T-helper 9 cell (primary cell): ENCODE measurements around the gene SLC2A1.

Source experiments
- DNase-seq: peaks from one replicate; pipeline ENCODE4 v3.0.0-alpha.2; 2020
- total RNA-seq, 2 donors: gene quantifications; one replicate each; lab custom pipeline; 2026; lab: John Stamatoyannopoulos, UW

Gene SLC2A1
- 100.0 to 105 reads per million in 2 donors for total RNA-seq

DNA sequence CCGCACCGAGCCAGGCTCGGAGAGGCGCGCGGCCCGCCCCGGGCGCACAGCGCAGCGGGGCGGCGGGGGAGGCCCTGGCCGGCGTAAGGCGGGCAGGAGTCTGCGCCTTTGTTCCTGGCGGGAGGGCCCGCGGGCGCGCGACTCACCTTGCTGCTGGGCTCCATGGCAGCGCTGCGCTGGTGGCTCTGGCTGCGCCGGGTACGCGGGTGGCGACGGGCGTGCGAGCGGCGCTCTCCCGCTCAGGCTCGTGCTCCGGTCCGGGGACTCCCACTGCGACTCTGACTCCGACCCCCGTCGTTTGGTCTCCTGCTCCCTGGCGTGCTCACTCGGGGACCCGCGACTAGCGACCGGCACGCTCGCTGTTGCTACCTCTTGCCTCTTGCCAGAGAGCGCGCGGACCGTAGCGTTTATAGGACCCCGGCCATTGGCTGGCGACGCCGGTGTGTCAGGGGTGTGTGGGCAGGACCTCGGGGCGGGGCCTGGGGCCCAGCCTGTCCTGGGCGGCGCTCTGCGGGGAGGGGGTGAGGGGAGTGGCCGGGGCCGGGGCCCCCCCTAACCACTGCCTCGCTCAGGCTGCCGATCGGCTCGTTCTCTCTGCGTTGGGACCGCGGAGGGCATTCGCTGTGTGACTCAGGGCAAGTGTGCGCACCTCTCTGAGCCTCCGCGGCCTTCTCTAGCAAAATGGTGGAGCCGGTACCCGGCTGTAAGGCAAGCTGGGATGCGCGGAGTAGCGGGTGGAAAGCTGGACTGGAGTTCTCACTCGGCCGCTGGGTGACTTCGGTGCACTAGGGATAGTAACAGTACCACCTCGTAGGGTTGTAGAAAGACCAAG is at the start of gene SLC2A1:
Gene SLC2A1 (minus strand): TSS at position 381 of the 832 bp plus-strand sequence. CDS start 217 bp downstream, at position 164.
- peak; percentile 91 for DNase-seq

DNA sequence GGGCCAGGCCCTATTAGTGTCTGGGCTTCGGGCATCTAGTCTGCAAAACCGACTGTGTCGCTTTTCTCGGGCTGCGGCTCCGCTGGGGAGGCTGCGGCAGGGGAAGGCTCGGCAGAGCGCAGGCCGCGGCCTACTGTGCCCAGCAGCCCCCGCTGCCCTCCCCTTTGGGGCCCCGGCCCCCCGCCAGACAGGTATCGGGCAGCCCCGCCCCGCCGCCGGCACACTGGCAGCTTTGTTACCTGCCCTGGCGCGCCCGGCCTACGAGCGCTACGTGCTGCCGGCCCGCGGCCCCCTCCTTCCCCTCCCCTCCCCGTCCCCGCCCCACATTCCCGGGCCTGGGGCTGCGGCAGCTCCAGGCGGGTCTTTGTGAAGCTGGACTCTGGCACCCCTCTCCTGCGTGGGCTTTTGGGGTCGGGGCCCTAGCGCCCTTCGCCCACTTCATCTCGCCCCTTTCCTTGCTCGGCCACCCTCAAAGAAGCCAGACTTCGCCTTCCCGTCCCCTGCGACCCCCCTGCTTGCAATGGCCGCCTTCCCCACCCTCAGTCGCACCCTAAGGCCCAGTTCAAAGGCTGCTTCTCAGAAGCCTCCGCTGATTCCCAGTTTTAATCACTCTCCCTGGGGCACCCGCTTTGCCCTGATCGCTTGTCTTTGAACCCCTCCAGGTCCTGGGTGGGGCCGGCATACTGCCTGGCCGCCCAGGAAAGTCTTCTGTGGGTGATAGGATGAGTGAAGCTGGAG is 48.9 kb upstream of the SLC2A1 start:
- no peak for DNase-seq

DNA sequence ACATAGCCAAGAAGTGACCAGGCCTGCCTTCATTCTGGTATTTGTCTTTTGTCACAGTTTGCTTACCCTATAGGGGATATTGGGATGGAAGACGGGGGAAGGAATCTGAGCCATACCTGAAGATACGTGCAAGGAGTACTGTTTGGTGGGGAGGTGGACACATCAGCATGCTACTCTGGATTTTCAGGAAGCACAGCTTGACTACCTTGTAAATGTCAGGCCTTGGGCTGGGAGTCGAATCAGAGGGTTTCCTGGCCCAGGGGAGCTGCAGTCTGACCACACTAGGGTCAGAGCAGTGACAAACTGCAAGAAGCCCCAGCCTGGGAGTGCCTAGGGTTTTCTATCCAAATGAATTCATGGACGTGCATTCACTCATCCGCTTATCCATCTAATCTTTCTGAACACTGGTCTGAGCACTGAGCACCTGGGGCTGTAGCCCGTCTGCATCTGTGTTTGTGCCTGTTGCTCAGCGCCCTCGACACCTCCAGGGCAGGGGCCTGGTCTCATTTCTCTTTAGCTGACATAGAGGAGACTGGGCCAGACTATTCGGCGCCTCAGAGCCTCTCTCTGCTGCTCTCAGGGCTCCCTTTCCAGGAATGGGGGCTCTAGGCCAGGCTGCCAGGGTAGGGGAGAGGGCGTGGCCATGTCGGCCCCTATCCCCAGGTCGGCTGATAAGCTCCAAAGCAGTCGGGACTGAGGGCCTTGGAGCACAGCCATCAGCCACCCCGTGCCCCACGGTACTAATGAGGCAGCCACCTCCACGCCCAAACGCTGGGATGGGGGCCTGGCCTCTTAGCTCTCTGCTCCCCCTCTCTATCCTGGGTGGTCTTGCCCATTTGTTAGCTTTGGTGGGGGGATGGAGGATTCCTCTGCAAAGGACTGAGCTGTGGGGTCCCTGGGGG is 47.0 kb upstream of the SLC2A1 start:
- no peak for DNase-seq

DNA sequence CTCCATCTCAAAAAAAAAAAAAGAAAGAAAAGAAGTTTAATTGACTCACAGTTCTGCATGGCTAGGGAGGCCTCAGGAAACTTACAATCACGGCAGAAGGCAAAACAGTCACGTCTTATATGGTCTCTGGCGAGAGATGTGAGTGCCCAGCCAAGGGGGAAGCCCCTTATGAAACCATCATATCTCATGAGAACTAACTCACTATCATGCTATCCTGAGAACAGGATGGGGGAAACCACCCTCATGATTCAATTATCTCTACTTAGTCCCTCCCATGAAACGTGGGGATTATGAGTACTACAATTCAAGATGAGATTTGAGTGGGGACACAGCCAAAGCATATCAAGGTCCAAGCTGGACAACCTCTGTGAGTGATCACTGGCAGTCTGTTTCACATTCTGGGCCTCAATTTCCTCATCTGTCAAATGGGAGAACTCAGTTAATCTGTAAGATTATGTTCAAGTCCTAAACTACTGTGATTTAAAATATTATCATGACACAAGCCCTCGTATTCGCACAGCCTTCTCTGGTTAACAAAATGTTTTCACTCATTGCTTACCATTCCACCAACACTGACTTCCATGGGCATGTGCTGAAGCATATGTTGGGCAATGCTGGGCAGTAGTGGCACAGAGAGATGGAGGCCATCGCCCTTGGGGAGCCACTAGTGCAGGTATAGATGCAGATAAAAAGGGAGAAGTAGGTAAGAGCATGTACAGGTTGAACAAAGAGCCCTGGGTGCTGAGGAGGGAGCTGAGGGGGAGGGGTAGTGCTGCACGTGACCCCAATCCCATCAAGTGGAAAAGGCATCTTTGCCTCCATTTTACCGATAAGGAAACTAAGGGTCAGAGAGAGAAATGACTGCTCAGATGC is 46.2 kb upstream of the SLC2A1 start:
- no peak for DNase-seq

DNA sequence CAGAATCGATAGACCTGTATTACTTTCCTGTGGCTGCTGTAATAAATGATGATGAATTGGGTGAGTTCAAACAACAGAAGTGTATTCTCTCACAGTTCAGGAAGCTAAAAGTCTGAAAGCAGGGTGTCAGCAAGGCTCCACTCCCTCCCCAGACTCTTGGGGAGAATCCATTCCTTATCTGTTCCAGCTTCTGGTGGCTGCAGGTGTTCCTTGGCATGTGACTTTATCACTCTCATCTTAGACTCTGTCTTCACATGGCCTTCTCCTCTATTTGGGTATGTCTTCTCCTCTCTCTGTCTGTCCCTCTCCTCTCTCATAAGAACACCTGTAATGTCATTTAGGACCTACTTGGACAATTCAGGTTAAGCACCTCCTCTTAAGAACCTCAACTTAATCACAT is 44.1 kb upstream of the SLC2A1 start:
- DNase-seq = no peak

DNA sequence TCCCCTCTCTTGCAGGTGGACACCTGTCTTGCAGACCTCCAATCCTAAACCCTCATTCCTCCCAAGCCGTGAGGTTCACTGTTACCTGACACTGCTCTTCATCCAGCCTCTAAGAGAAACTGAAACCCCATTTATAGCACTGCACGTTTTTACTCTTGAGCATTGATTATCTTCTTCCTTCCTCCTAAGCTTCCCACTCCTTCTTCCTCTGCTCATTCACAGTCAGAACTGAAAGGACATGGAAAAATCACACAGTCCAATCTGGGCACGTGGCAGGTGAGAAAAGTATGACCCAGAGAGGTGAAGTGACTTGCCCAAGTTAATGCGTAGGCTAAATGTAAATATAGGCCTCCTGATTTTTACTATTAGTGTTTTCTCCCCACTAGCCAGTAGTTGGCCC is 43.4 kb upstream of the SLC2A1 start:
- no peak for DNase-seq

DNA sequence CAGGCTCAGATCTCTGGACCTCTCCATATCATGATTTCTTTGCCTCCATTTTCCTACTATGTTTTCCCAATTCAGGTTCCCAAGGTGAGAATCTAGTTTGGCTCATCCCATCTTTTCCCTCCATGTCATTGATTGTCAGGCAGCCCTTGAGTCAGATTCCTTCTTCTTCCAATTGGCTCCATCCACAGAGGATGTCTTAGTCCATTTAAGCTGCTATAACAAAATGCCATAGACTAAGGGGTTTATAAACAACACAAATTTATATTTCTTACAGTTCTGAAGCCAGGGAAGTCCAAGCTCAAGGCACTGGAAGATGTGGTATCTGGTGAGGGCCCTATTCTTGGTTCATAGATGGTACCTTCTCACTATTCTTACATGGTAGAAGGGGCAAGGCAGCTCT is 42.8 kb upstream of the SLC2A1 start:
- no peak for DNase-seq

DNA sequence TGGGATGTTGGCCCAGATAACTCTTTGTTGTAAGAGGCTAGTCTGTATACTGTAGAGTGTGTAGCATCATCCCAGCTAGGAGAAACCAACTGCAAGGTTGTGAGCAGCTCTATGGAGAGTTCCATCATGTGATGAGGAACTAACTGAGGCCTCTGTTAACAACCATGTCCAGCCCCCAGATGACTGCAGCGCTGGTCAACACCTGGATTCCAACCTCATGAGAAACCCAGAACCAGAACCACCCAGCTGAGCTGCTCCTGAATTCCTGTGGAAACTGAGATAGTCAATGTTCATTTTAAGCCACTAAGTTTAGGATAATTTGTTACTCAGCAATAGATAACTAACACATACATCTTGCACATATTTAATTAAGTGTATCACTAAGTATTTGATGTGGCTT is 41.6 kb upstream of the SLC2A1 start:
- DNase-seq = no peak

DNA sequence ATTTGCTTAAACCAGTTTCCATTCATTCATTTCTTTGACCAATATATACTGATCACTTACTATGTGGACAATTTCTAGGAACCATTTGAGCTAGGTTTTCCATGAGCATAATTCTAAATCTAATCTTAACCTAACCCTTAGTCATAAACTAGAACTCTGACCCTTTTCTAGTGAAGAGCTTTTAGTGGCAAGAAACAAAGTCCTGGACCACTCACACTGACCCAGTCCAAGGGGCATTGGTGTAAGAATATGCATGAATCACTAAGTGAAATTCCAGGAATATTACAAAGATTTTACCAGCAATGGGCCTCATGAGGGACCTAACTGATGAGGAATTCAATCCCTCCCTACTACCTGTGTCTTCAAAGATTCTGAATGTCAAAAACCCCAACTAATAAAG is 40.6 kb upstream of the SLC2A1 start:
- no peak for DNase-seq

DNA sequence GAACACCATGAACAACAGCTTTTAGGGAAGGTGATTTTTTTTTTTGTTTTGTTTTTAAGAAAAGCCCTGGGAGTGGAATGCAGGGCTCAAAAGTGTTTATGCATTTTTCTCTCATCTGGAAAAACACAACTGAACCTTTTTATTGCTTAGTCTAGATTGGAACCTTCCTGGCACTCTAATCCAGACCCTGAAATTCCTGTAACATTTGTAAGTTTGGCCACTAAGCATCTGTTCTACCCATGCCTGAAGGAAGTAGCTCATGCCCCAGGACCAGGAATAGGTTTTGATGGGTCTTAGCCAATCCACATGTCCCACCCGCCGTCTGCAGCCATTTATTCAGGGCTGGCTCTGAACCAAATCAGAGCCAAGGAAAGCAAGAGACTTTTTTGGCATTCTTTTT is 39.7 kb upstream of the SLC2A1 start:
- DNase-seq = no peak

DNA sequence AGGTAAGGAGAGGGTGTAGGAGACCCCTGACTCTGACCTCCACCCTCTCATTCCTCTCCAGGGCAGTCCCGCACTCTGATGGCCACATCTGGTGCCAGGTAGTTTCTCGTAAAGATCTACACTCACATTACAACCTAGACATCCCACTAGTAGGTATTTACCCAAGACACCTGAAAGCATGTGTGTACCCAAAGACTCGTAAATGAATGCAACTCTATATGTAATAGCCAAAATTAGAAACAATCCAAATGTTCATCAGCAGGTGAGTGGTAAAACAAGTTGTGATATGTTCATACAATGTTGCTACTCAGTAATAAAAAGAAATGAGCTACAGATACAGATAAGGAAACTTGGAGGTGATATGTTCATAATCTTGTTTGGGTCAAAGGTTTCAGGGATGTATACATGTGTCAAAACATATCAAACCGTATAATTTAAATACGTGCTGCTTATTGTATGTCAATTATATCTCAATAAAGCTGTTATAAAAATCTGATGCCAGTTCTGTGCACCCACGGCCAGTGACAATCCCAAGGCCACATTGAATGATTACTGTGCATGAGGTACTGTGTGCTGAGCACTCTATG is 37.8 kb upstream of the SLC2A1 start:
- no peak for DNase-seq

DNA sequence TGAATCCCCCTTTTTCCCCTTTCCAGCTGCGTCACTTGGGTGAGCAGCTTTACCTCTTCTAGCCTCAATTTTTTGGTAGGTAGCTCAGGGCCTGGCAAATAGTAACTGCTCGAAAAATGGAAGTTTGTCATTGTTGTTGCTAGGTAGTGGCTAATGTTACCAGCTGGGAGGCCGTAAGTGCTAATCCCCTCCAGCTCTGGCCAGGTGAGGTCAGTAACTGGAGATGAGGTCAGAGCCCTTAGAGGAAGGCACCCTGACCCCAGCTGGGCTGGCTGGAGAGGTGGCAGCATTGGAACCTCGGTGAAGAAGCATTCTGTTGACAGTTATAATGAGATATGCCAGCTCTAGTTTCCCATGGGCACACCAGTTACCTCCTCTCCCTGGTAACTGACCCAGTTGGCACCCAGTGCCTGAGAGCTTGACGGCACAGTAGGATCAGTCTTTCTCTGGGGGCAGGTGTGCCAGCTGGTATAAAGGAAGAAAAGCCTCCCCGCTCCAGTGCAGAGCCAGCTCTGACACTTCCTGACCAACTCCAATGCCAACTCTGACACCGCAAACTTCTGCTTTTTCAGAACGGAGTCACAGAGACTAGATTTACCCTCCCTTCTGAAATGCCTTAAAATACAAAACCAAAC is 35.0 kb upstream of the SLC2A1 start:
- DNase-seq = no peak

DNA sequence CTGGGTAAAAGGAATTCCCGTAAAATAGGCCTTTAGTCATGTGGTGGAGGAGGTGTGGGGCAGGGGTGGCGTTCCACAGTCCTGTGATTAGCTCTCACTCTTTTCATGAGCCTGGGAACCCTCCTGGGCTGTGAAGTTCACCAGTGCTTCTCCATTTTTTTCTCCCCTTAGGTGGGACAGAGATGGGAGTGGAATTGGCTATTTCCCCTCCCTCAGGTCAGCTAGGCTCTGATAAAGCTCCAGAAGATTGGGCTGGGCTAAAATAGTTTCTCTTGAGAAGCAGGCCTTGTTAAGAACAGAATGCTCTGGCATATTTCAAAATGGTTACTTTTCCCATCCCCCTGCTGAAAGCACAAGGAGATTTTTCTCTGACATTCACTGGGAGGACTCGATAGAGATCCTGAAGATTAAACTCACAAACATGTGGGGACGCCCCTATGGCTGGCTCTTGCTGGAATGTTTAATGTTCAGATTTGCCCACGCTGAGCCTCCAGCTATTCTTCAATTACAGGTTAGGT is 33.4 kb upstream of the SLC2A1 start:
- DNase-seq = no peak

DNA sequence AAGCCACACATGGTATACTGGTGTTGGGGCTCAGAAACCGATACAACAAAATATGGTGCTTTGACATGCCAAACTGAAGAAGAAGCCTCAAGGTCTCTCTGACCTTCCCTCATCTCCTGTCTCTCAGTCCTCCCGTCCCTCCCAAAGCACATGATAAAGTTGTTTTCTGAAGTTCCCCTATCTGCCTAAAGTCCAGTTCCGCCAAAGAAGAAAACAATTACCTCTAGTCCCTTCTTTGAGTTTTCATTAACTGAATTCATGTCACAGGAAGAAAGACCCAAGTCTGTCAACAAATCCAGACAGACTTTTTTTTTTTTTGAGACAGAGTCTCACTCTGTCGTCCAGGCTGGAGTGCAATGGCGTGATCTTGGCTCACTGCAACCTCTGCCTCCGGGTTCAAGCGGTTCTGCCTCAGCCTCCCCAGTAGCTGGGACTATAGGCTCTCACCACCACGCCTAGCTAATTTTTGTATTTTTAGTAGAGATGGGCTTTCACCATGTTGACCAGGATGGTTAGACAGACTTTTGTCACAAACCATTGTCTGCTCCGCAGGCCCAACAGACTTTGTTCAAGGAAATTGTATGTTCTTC is 32.2 kb upstream of the SLC2A1 start:
- DNase-seq = no peak

DNA sequence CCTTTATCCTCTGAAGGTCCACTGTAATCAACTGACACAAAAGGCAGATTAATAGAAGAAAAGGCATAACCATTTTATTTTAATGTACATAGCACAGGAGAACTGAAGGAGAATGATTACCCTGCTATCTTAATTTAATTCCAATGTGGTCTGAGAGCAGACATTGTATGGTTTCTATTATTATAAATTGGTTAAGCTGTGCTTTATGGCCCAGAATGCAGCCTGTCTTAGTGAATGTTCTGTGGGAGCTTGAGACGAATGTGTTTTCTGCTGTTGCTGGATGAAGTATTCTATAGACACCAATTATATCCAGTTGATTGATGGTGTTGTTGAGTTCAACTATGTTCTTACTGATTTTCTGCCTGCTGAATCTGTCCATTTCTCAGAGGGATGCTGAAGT is 25.0 kb upstream of the SLC2A1 start:
- no peak for DNase-seq

DNA sequence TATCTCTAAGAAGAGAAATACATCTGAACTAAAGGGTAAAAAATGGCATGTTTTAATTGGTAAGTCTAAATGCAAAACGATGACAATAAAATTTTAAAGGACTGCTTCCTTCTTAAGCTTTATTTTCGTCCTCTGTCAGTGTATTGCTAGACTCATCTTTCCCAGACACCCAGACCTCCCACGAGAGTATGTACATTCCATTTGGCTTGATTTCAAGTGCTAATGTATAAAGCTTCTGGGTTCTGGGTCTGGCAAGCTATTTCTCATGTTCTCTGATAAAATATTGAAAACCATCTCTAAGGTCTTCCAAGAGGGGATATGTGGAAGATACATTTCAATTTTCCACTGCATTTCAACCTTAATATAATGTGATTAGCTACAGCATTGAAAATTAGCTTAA is 24.6 kb upstream of the SLC2A1 start:
- DNase-seq = no peak

DNA sequence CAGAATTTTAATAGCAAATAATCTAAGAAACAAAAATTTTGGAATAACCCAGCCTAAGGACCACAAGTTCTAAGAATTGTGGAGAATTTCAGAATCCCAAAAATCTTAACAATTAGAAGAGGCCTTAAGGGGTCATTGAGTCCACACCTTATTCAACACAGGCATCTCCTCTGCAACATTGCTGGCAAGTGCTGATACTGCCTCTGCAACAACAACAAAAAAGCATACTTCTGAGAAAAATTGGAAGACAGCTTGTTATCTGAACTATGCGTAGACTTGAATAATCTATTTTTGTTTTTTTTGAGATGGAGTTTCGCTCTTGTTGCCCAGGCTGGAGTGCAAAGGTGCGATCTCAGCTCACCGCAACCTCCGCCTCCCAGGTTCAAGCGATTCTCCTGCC is 24.0 kb upstream of the SLC2A1 start:
- DNase-seq = no peak

DNA sequence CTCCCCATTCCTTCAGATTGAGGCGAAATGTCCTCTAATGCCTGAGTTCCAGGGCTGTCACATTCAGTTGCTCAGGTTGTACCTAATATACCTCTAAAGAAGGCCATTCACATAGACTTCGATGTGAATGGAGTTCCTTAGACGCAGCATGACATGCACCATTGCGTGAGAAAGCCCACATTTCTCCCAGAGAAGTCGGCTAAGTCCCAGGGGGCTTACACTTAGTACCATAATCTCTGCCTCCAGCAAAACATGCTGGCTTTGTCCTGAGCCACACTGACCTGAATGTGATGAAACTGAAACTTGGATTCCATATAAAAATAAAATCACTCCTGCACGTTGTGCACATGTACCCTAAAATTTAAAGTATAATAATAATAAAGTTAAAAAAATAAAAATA is 23.2 kb upstream of the SLC2A1 start:
- no peak for DNase-seq

DNA sequence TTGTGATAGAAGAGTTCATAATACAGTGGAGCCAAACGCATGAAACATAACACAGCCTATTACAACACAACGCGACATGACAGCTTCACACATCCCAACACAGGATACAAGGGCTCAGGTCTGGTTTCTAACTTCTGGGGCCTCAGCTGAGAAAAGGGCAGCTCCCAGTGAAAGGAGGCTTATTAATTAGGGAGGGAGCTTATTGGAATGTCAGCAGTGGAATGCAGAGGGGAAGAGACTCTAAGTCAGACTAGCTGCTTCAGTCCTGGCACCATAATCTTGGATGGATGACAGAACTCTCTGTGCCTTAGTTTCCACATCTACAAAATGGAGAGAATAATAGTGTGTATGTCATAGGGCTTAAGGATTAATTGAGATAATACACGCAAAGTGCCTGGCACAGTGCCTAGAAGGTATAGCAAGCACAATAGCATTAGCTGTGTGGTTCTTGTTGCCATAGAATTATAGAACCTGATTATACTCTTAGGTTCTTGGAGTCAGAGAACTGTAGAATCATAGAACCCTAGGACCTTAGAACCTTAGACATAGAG is 22.7 kb upstream of the SLC2A1 start:
- DNase-seq = no peak
